ENCODE data around the gene RGS3. TPM values are rescaled to one million over a fixed set of nuclear protein-coding genes. Genes with fewer than 3 reads are reported as not detected.

Gene RGS3
- total and polyA plus RNA-seq, 7 donors = 26.9 to 50.7 (median 38.3) TPM

DNA sequence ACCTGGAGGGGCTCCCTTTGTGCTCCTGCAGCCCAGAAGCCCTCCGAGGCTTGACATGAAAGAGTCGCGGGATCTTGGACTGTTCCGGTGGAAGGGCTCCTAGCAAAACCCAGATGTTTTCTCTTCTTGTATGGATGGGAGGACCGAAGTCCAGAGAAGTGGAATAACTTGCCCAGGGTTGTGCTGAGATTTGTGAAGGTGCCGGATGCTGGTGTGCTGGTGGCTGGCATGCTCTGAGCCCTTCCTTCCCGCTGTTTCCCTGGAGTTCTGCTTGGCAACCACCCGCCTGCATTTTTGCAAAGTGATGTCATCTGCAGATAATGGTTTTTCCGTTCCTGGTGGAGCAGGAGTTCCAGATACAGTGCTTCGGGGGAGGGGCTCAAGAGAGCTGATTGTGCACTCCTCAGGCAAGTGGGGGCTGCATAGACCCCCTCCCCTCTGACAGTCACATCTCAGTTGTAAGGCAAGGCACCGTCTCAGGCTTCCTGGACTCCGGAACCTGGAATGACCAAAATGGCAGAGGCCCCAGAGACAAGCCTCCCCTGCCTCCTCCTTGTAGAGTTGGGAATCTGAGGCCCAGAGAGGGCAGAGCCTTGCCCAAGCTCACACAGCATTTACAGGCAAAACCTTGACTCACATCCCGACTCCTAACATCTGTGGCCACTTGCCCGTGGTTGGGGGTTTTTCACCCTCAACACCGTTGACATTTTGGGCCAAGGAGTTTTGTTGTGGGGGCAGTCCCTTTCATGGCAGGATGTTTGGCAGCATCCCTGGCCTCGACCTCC is 157.0 kb downstream of the RGS3 start:
- intact Hi-C loops (cut with DNase I) = no loop called here
- DNase-seq = peak; percentile 91
- no peaks in the 10 kb centered on the region for H3K9me3 ChIP-seq
- H3K27ac ChIP-seq = peak overlapping the region; percentile 37 to 82 (median 79)
- H3K4me3 ChIP-seq = no peak overlapping the region
- 37 to 57% methylated on average over 16 of the region's 16 CpGs for WGBS, 2 donors
- no peaks in the 10 kb centered on the region for H3K27me3 ChIP-seq
- H3K36me3 ChIP-seq = no peaks in the 10 kb centered on the region
- TF ChIP-seq POLR2AphosphoS5 (IDR thresholded peaks at IDR 0.05) = peak; percentile 42 to 75 (median 63)
- TF ChIP-seq, protein P1, sequence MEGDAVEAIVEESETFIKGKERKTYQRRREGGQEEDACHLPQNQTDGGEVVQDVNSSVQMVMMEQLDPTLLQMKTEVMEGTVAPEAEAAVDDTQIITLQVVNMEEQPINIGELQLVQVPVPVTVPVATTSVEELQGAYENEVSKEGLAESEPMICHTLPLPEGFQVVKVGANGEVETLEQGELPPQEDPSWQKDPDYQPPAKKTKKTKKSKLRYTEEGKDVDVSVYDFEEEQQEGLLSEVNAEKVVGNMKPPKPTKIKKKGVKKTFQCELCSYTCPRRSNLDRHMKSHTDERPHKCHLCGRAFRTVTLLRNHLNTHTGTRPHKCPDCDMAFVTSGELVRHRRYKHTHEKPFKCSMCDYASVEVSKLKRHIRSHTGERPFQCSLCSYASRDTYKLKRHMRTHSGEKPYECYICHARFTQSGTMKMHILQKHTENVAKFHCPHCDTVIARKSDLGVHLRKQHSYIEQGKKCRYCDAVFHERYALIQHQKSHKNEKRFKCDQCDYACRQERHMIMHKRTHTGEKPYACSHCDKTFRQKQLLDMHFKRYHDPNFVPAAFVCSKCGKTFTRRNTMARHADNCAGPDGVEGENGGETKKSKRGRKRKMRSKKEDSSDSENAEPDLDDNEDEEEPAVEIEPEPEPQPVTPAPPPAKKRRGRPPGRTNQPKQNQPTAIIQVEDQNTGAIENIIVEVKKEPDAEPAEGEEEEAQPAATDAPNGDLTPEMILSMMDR (IDR thresholded peaks at IDR 0.05) = no peak
- TF ChIP-seq EP300 (IDR thresholded peaks at IDR 0.05) = peak in 3 of 4 donors; percentile 18 to 36 (median 27)
- peaks cover 0 to 44% (median 34%) of the 10 kb centered on the region in 4 donors for H3K4me1 ChIP-seq

DNA sequence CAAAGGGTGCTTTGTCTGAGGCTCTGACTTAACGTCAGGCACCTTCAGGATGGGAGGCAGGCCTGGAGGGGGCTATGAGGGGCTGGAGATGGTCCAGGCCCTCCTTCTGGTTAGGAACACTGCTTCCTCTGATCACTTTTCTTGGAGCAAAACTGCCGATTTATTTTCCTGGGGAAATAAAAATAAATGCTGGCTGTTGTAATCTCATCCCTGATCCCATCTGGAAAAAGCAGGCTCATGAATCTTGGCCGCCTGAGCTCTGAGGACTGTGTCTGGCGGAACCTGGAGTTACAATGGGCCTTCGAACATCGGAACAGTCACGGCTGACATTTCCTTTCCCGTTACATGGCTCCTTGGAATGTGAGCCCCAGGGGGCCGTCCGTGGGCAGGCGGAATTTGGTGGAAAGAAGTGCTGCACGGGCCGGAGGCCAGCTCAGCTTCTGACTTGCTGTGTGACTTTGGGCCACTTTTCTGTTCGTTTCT is 157.8 kb downstream of the RGS3 start:
- Histone ChIP-seq H3K27me3 (no peaks in the 10 kb centered on the region), H3K4me1 (peaks cover 0 to 42% (median 33%) of the 10 kb centered on the region in 4 donors), H3K9me3 (no peaks in the 10 kb centered on the region), H3K36me3 (no peaks in the 10 kb centered on the region), H3K27ac (peak overlapping the region; percentile 37 to 82 (median 79)), H3K4me3 (no peak overlapping the region)
- no peak for TF ChIP-seq POLR2A (IDR thresholded peaks at IDR 0.05)
- peak in 1 of 4 donors; percentile 36 for TF ChIP-seq EP300 (IDR thresholded peaks at IDR 0.05)
- TF ChIP-seq POLR2AphosphoS5 (IDR thresholded peaks at IDR 0.05) = peak; percentile 22 to 73 (median 56)
- intact Hi-C loops (cut with DNase I) = no loop called here
- DNase-seq = peak; percentile 89
- WGBS, 2 donors = 70 to 75% methylated on average over 14 of the region's 14 CpGs

DNA sequence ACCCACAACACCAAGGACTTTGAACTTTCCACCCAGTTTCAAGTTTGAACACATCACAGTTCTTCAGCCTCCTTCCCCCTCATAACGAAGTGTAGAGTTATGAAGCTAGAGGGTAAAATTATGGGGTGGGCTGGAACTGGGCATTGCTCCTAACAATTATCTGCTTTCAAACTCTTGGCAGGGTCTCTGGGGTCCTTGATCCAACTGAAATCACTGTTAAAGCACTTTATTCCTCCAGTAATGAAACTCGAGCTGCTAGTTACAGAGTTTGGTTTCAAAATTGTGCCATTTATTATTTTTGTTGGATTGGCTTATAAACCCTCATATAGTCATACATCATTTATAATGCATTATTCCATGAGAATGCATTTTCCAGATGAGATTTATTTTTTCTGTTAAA is 158.5 kb downstream of the RGS3 start:
- 87 to 88% methylated on average over 2 of the region's 2 CpGs for WGBS, 2 donors
- peaks cover 0 to 42% (median 35%) of the 10 kb centered on the region in 4 donors for H3K4me1 ChIP-seq

DNA sequence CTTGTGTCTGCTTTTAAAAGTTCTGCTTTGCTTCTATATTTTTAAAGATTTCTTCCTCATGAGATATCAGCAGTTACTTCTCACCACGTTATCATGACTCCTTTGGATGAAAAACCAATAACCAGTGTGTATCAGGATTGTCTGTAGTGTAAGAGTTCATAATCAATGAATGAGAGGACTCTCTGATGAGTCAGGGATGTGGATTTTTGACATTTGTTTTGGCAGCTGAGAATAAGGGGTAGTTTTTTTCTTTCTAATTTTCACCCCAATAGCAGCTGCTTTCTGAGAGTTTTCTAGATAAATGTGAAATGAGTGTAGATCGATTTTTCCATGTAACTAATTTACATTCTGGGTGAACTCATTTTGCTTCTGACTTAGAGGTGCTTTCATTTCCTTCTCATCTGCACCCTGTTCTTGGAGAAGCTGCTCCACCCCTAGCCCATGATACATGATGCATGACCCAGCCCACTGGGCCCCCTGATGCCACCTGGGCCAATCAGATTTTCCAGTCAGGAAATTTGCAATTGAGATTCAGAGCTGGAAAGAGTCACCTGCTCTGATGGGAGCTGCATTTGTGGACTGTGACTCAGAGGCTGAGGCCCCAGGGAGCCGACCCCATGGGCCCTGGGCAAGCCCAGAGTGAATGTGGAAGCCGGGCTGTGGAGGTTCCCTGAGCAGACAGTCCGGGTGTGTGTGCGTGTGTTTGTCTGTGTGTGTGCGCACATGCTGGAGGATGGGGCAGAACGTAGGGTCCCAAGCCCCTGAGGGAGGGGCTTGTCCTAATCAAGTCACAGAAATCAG is 159.3 kb downstream of the RGS3 start:
- peak; percentile 62 for DNase-seq
- Histone ChIP-seq H3K4me1 (peaks cover 0 to 40% (median 33%) of the 10 kb centered on the region in 4 donors), H3K36me3 (no peaks in the 10 kb centered on the region), H3K9me3 (no peaks in the 10 kb centered on the region), H3K27me3 (no peaks in the 10 kb centered on the region), H3K4me3 (no peak overlapping the region), H3K27ac (no peak overlapping the region)
- 76 to 80% methylated on average over 8 of the region's 8 CpGs for WGBS, 2 donors
- intact Hi-C loops (cut with DNase I) = no loop called here
- TF ChIP-seq POLR2AphosphoS5 (IDR thresholded peaks at IDR 0.05) = peak in 1 of 4 donors; percentile 42
- no peak for TF ChIP-seq EP300 (IDR thresholded peaks at IDR 0.05)

More for the DNA sequence above, 158.5 kb downstream of the RGS3 start:
- Histone ChIP-seq H3K36me3 (no peaks in the 10 kb centered on the region), H3K9me3 (no peaks in the 10 kb centered on the region), H3K27me3 (no peaks in the 10 kb centered on the region), H3K27ac (peak overlapping the region; percentile 37 to 82 (median 79)), H3K4me3 (no peak overlapping the region)
- no peak for TF ChIP-seq POLR2A (IDR thresholded peaks at IDR 0.05)
- no peak for TF ChIP-seq POLR2AphosphoS5 (IDR thresholded peaks at IDR 0.05)
- DNase-seq = no peak
- intact Hi-C loops (cut with DNase I) = no loop called here

DNA sequence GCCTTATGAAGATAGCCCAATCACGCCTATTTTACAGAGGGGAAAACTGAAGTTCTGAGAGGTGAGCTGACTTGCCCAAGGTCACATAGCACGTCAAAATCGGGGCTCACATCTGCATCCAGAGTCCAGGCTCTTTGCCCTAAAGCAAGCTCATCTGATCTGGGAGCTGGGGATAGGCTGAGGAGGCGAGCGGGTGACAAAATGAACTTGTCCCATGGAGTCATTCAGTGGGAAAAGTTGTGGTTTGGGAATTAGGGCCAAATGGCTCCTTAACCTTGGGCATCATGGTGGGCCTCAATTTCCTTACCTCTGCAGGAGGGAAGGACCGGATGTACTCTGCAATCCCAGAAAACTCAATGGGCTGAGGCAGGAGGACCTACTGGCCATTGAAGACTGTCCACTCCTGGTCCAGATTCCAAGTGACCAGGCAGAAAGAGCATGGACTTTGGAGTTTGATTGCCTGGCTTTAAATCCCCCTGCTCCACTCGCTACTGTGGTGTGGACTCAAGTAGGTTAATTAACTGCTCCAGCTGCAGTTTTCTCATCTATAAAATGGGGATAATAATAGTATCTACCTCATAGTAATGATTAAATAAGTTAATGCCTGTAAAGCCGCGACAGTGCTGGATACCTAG is 160.4 kb downstream of the RGS3 start:
- Histone ChIP-seq H3K27ac (no peak overlapping the region), H3K4me1 (peaks cover 0 to 41% (median 32%) of the 10 kb centered on the region in 4 donors), H3K36me3 (no peaks in the 10 kb centered on the region), H3K27me3 (no peaks in the 10 kb centered on the region), H3K9me3 (no peaks in the 10 kb centered on the region), H3K4me3 (no peak overlapping the region)
- 91 to 94% methylated on average over 9 of the region's 9 CpGs for WGBS, 2 donors
- DNase-seq = no peak
- intact Hi-C loops (cut with DNase I) = no loop called here
- TF ChIP-seq POLR2A (IDR thresholded peaks at IDR 0.05) (no peak), POLR2AphosphoS5 (IDR thresholded peaks at IDR 0.05) (no peak), EP300 (IDR thresholded peaks at IDR 0.05) (no peak)
- TF ChIP-seq, protein P1 (IDR thresholded peaks at IDR 0.05) = no peak

Measured in sigmoid colon (tissue), 7 donors.